ENCODE data around the gene PRKAR1B. TPM values are rescaled to one million over a fixed set of nuclear protein-coding genes. Genes with fewer than 3 reads are reported as not detected.

The PRKAR1B gene
- total RNA-seq, 1 donor from 2014 or later, result 21.7 TPM

- Mint-ChIP-seq H3K27me3 (ENCODE audit: unreplicated experiment) (peaks cover 3% of the 10 kb centered on the region), H3K9me3 (ENCODE audit: unreplicated experiment) (peaks cover 4% of the 10 kb centered on the region), H3K36me3 (ENCODE audit: low read depth, unreplicated experiment) (peaks cover 10% of the 10 kb centered on the region), H3K27ac (ENCODE audit: unreplicated experiment) (peak overlapping the region; percentile 91), H3K4me1 (ENCODE audit: unreplicated experiment) (peaks cover 29% of the 10 kb centered on the region), H3K4me3 (ENCODE audit: unreplicated experiment) (peak overlapping the region; percentile 66)
- DNase-seq (ENCODE audit: low spot score), result peak; percentile 28
- no peak for TF ChIP-seq CTCF (IDR thresholded peaks at IDR 0.05; ENCODE audit: unreplicated experiment)
Observed at GRCh38 chr7:610531-611280, 116.4 kb downstream of the PRKAR1B start.

GRCh38 chr7:610141-610530 is 116.9 kb downstream of the PRKAR1B start:
- no peak overlapping the region for H3K4me3 Mint-ChIP-seq (ENCODE audit: unreplicated experiment)
- DNase-seq (ENCODE audit: low spot score), result no peak
- no peak for TF ChIP-seq CTCF (IDR thresholded peaks at IDR 0.05; ENCODE audit: unreplicated experiment)
- H3K36me3 Mint-ChIP-seq (ENCODE audit: low read depth, unreplicated experiment), result peaks cover 10% of the 10 kb centered on the region
- H3K4me1 Mint-ChIP-seq (ENCODE audit: unreplicated experiment), result peaks cover 29% of the 10 kb centered on the region
- H3K9me3 Mint-ChIP-seq (ENCODE audit: unreplicated experiment), result peaks cover 4% of the 10 kb centered on the region
- peaks cover 3% of the 10 kb centered on the region for H3K27me3 Mint-ChIP-seq (ENCODE audit: unreplicated experiment)
- no peak overlapping the region for H3K27ac Mint-ChIP-seq (ENCODE audit: unreplicated experiment)

- no peak overlapping the region for H3K27ac Mint-ChIP-seq (ENCODE audit: unreplicated experiment)
- peaks cover 10% of the 10 kb centered on the region for H3K36me3 Mint-ChIP-seq (ENCODE audit: low read depth, unreplicated experiment)
- no peak for TF ChIP-seq CTCF (IDR thresholded peaks at IDR 0.05; ENCODE audit: unreplicated experiment)
- no peak overlapping the region for H3K4me3 Mint-ChIP-seq (ENCODE audit: unreplicated experiment)
- no peak for DNase-seq (ENCODE audit: low spot score)
- H3K9me3 Mint-ChIP-seq (ENCODE audit: unreplicated experiment), result peaks cover 4% of the 10 kb centered on the region
- peaks cover 32% of the 10 kb centered on the region for H3K4me1 Mint-ChIP-seq (ENCODE audit: unreplicated experiment)
- H3K27me3 Mint-ChIP-seq (ENCODE audit: unreplicated experiment), result peaks cover 3% of the 10 kb centered on the region
Observed at GRCh38 chr7:609365-609764, 117.7 kb downstream of the PRKAR1B start.

- Mint-ChIP-seq H3K9me3 (ENCODE audit: unreplicated experiment) (peaks cover 4% of the 10 kb centered on the region), H3K4me3 (ENCODE audit: unreplicated experiment) (no peak overlapping the region), H3K27ac (ENCODE audit: unreplicated experiment) (no peak overlapping the region), H3K27me3 (ENCODE audit: unreplicated experiment) (peaks cover 3% of the 10 kb centered on the region), H3K4me1 (ENCODE audit: unreplicated experiment) (peaks cover 32% of the 10 kb centered on the region), H3K36me3 (ENCODE audit: low read depth, unreplicated experiment) (peaks cover 10% of the 10 kb centered on the region)
- DNase-seq (ENCODE audit: low spot score), result no peak
- no peak for TF ChIP-seq CTCF (IDR thresholded peaks at IDR 0.05; ENCODE audit: unreplicated experiment)
Observed at GRCh38 chr7:608954-609353, 118.1 kb downstream of the PRKAR1B start.

- Mint-ChIP-seq H3K27me3 (ENCODE audit: unreplicated experiment) (peaks cover 3% of the 10 kb centered on the region), H3K36me3 (ENCODE audit: low read depth, unreplicated experiment) (peaks cover 10% of the 10 kb centered on the region), H3K4me1 (ENCODE audit: unreplicated experiment) (peaks cover 32% of the 10 kb centered on the region), H3K4me3 (ENCODE audit: unreplicated experiment) (no peak overlapping the region), H3K9me3 (ENCODE audit: unreplicated experiment) (peaks cover 4% of the 10 kb centered on the region), H3K27ac (ENCODE audit: unreplicated experiment) (peak overlapping the region; percentile 78)
- DNase-seq (ENCODE audit: low spot score), result no peak
- no peak for TF ChIP-seq CTCF (IDR thresholded peaks at IDR 0.05; ENCODE audit: unreplicated experiment)
Observed at GRCh38 chr7:608361-608760, 118.7 kb downstream of the PRKAR1B start.

Data from endothelial cell (in vitro differentiated cells).